SU-DHL-6 (cell line): ENCODE results near the gene ADGRG4.

Source experiments
- H2AFZ ChIP-seq: fragments of 200-600 bp; sonication (generic); 2 replicates; pipeline ENCODE4 v1.6.1; 2014; ENCODE audit warnings: low read depth, mild to moderate bottlenecking, moderate library complexity, mixed read lengths, antibody characterized with exemption, low read length; ENCODE audit not compliant: severe bottlenecking
- H3F3A ChIP-seq: fragments of 200-600 bp; shearing (Covaris generic); 2 replicates; pipeline ENCODE4 v1.6.0; 2016; ENCODE audit warnings: antibody characterized with exemption, mild to moderate bottlenecking; ENCODE audit not compliant: insufficient read depth
- H3K27ac ChIP-seq: fragments of 200-600 bp; sonication (generic); 2 replicates; pipeline ENCODE4 v1.5.1; 2016; ENCODE audit warnings: low read depth, mild to moderate bottlenecking, low read length, moderate library complexity, mixed read lengths
- H3K27me3 ChIP-seq: fragments of 200-600 bp; sonication (generic), shearing (Covaris generic); 2 replicates; pipeline ENCODE4 v1.6.0; 2014; ENCODE audit warnings: mild to moderate bottlenecking, low read length
- H3K36me3 ChIP-seq: fragments of 200-600 bp; sonication (generic); 2 replicates; pipeline ENCODE4 v1.6.1; 2014; ENCODE audit warnings: mild to moderate bottlenecking, low read length, mixed read lengths
- H3K4me2 ChIP-seq: fragments of 300-600, 200-600 bp; shearing (Covaris generic), sonication (generic); 2 replicates; pipeline ENCODE4 v1.6.0; 2014; ENCODE audit warnings: low read length, low read depth, mild to moderate bottlenecking; ENCODE audit not compliant: poor library complexity, severe bottlenecking
- H3K4me3 ChIP-seq: fragments of 200-600 bp; sonication (generic); 2 replicates; pipeline ENCODE4 v1.5.1; 2014; ENCODE audit warnings: antibody characterized with exemption, low read length, mild to moderate bottlenecking, mixed read lengths; ENCODE audit not compliant: insufficient read depth, poor library complexity, severe bottlenecking
- H3K79me2 ChIP-seq: fragments of 200-600 bp; sonication (generic); 2 replicates; pipeline ENCODE4 v1.6.1; 2014; ENCODE audit warnings: mild to moderate bottlenecking, low read length, moderate library complexity; ENCODE audit not compliant: insufficient read depth
- H3K9ac ChIP-seq: fragments of 200-600 bp; sonication (generic); 2 replicates; pipeline ENCODE4 v1.7.0; 2014; ENCODE audit warnings: mild to moderate bottlenecking, low read length
- H3K9me2 ChIP-seq: fragments of 200-600 bp; sonication (generic); replicated peaks from 2 replicates; pipeline ENCODE4 v1.6.1; 2014; ENCODE audit warnings: low read length; ENCODE audit not compliant: insufficient read depth
- H3K9me3 ChIP-seq: fragments of 200-600 bp; sonication (generic); 2 replicates; pipeline ENCODE4 v1.6.1; 2014; ENCODE audit warnings: low read length, mixed read lengths; ENCODE audit not compliant: insufficient read depth
- H4K20me1 ChIP-seq: fragments of 200-600 bp; sonication (generic); 2 replicates; pipeline ENCODE4 v1.6.1; 2014; ENCODE audit warnings: low read depth, mild to moderate bottlenecking, antibody characterized with exemption, low read length, moderate library complexity, mixed read lengths
- EZH2phosphoT487 ChIP-seq: fragments of 200-600 bp; sonication (generic), shearing (Covaris generic); conservative IDR thresholded peaks from 2 replicates; pipeline ENCODE4 v1.6.1; 2018; ENCODE audit warnings: mild to moderate bottlenecking, antibody characterized with exemption, low read length, moderate library complexity, mixed read lengths
- TF ChIP-seq, protein P1 (sequence below): fragments of 200-600 bp; sonication (generic); IDR thresholded peaks from one replicate; pipeline ENCODE4 v1.5.1; 2017; ENCODE audit warnings: antibody characterized with exemption, mild to moderate bottlenecking, low read length, moderate library complexity; ENCODE audit not compliant: insufficient read depth, poor library complexity, severe bottlenecking

The ADGRG4 gene

DNA sequence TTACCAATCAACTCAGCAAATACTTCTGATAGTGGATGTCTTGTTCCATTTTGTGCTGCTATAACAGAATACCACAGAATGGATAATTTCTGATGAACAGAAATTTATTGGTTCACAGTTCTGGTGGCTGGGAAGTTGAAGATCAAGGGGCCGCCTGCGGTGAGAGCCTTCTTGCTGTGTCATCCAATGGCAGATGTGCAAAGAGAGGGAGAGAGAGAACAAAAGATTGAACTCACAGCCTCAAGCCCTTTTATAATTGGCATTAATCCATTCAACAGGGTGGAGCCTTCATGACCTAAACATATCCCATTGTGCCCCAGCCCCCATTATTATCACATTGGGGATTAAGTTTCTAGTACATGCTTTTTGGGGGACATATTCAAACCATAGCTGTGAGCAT lies 86.1 kb downstream of the ADGRG4 start:
- Histone ChIP-seq H4K20me1 (no peaks in the 10 kb centered on the region), H2AFZ (no peak overlapping the region), H3K79me2 (no peaks in the 10 kb centered on the region), H3K9me3 (no peaks in the 10 kb centered on the region), H3K9ac (no peak overlapping the region), H3K4me2 (no peak overlapping the region), H3K9me2 (no peaks in the 10 kb centered on the region), H3K27ac (no peak overlapping the region), H3F3A (no peaks in the 10 kb centered on the region), H3K4me3 (no peak overlapping the region), H3K27me3 (no peaks in the 10 kb centered on the region), H3K36me3 (no peaks in the 10 kb centered on the region)
- no peak for TF ChIP-seq EZH2phosphoT487
- TF ChIP-seq, protein P1, sequence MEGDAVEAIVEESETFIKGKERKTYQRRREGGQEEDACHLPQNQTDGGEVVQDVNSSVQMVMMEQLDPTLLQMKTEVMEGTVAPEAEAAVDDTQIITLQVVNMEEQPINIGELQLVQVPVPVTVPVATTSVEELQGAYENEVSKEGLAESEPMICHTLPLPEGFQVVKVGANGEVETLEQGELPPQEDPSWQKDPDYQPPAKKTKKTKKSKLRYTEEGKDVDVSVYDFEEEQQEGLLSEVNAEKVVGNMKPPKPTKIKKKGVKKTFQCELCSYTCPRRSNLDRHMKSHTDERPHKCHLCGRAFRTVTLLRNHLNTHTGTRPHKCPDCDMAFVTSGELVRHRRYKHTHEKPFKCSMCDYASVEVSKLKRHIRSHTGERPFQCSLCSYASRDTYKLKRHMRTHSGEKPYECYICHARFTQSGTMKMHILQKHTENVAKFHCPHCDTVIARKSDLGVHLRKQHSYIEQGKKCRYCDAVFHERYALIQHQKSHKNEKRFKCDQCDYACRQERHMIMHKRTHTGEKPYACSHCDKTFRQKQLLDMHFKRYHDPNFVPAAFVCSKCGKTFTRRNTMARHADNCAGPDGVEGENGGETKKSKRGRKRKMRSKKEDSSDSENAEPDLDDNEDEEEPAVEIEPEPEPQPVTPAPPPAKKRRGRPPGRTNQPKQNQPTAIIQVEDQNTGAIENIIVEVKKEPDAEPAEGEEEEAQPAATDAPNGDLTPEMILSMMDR, result no peak

DNA sequence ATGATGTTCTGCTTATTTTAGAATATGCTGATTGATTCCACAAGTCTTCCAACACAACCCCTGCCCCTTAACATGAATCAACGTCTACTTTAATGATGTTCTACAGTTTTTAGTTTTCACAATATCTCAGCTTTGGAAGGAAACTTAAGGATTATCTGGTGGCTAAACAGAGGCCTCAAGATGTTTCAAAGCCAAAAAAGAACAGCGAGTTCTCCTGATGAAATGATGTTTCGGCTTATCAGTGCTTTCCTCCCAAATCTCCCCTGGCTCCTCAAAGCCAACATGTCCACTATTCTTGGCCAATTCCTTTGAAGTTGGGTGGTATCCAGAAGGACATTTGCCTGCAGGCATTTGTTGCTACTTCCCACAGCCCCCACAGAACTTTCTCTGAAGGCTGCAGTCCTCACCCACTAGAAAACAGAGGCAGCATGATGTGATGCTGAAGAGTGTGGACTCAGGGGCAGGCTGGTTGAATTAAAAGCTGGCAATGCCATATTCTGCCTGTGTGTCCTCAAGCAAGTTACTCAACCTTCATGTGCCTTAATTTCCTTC lies 87.3 kb downstream of the ADGRG4 start:
- Histone ChIP-seq H2AFZ (no peak overlapping the region), H3K4me2 (no peak overlapping the region), H3K27ac (no peak overlapping the region), H3K36me3 (no peaks in the 10 kb centered on the region), H3K9me2 (no peaks in the 10 kb centered on the region), H3K9me3 (no peaks in the 10 kb centered on the region), H4K20me1 (no peaks in the 10 kb centered on the region), H3K27me3 (no peaks in the 10 kb centered on the region), H3F3A (no peaks in the 10 kb centered on the region), H3K4me3 (no peak overlapping the region), H3K9ac (no peak overlapping the region), H3K79me2 (no peaks in the 10 kb centered on the region)
- TF ChIP-seq EZH2phosphoT487, result no peak
- TF ChIP-seq, protein P1, result no peak

DNA sequence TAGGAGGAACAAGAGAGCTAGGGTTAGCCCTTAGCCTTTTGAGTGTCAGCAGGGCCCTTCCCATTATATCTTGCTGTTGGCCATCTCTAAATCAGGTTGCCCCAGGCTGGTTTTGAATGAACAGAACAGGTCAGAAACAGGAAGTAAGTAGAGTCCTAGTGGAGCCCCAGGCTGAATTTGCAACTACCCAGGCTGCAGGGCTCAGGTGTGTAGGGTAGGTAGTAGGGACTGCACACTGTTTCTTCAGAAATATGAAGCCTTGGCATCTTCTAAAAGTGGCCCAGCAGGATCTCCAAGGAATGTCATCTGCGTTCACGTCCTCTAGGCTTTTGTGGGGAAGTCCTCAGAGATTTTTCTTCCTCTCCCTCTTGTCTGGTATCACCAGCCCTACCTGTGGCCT lies 90.2 kb downstream of the ADGRG4 start:
- Histone ChIP-seq H3K9me2 (no peaks in the 10 kb centered on the region), H3K4me2 (no peak overlapping the region), H2AFZ (no peak overlapping the region), H3K4me3 (no peak overlapping the region), H4K20me1 (no peaks in the 10 kb centered on the region), H3K79me2 (no peaks in the 10 kb centered on the region), H3K36me3 (no peaks in the 10 kb centered on the region), H3K9me3 (no peaks in the 10 kb centered on the region), H3K9ac (no peak overlapping the region), H3F3A (no peaks in the 10 kb centered on the region), H3K27me3 (no peaks in the 10 kb centered on the region), H3K27ac (no peak overlapping the region)
- TF ChIP-seq, protein P1, result no peak
- no peak for TF ChIP-seq EZH2phosphoT487
